HepG2 (cell line): Measurements from ENCODE around the gene PTGR3. TPM values are rescaled to one million over a fixed set of nuclear protein-coding genes. Genes with fewer than 3 reads are reported as not detected.

Source experiments
- CCAR2 ChIP-seq: fragments of 200-400 bp; formaldehyde crosslinking; optimal IDR thresholded peaks from 2 replicates; pipeline ENCODE3; 2018; ENCODE audit warnings: low read depth, mild to moderate bottlenecking, low read length, moderate library complexity
- FIP1L1 ChIP-seq: fragments of 200-400 bp; formaldehyde crosslinking; IDR thresholded peaks from 2 replicates; pipeline ENCODE4 v1.6.1; 2018; ENCODE audit warnings: low read depth, mild to moderate bottlenecking, low read length, moderate library complexity, borderline replicate concordance; ENCODE audit not compliant: insufficient read depth
- HDAC2 ChIP-seq: sonication (generic); formaldehyde crosslinking; IDR thresholded peaks from 2 replicates; pipeline ENCODE4 v1.4.0; 2020; ENCODE audit warnings: missing genetic modification reagents
- HES4 ChIP-seq: sonication (generic); formaldehyde crosslinking; IDR thresholded peaks from 2 replicates; pipeline ENCODE4 v1.9.0; 2021; ENCODE audit warnings: mild to moderate bottlenecking, missing genetic modification reagents, borderline replicate concordance
- HNRNPL ChIP-seq: fragments of 200-400 bp; formaldehyde crosslinking; IDR thresholded peaks from 2 replicates; pipeline ENCODE4 v1.6.1; 2017; ENCODE audit warnings: mild to moderate bottlenecking, low read depth, low read length
- JUND ChIP-seq: sonication (generic); formaldehyde crosslinking; IDR thresholded peaks from 2 replicates; pipeline ENCODE4 v1.8.0; 2022; ENCODE audit warnings: mild to moderate bottlenecking, missing genetic modification reagents
- KDM5A ChIP-seq: fragments of 200-600 bp; sonication (generic); IDR thresholded peaks from 2 replicates; pipeline ENCODE4 v1.7.0; 2018; ENCODE audit warnings: antibody characterized with exemption, mild to moderate bottlenecking, low read length, borderline replicate concordance
- MBNL3 ChIP-seq: fragments of 250-450 bp; sonication (Bioruptor Pico); conservative IDR thresholded peaks from 2 replicates; pipeline ENCODE4 v1.8.0; 2022; ENCODE audit warnings: mild to moderate bottlenecking, inconsistent platforms
- NPAS2 ChIP-seq: sonication (generic); formaldehyde crosslinking; IDR thresholded peaks from 2 replicates; pipeline ENCODE4 v1.8.0; 2022; ENCODE audit warnings: mild to moderate bottlenecking, missing genetic modification reagents, borderline replicate concordance
- NR2C2 ChIP-seq: sonication (generic); formaldehyde crosslinking; IDR thresholded peaks from 2 replicates; pipeline ENCODE4 v1.4.0; 2020; ENCODE audit warnings: missing genetic modification reagents, mild to moderate bottlenecking, moderate library complexity, borderline replicate concordance
- PLRG1 ChIP-seq: fragments of 450-650 bp; conservative IDR thresholded peaks from 2 replicates; pipeline ENCODE4 v1.6.1; 2016
- RBFOX2 ChIP-seq: fragments of 200-400 bp; formaldehyde crosslinking; IDR thresholded peaks from 2 replicates; pipeline ENCODE4 v1.6.1; 2017; ENCODE audit warnings: low read depth, mild to moderate bottlenecking, low read length
- RNF2 ChIP-seq: fragments of 450-650 bp; conservative IDR thresholded peaks from 2 replicates; pipeline ENCODE4 v1.6.1; 2016; ENCODE audit warnings: low read depth
- SMAD1 ChIP-seq: sonication (generic); formaldehyde crosslinking; IDR thresholded peaks from 2 replicates; pipeline ENCODE4 v1.4.0; 2020; ENCODE audit warnings: missing genetic modification reagents, low read depth, mild to moderate bottlenecking, borderline replicate concordance
- ZNF10 ChIP-seq: sonication (generic); formaldehyde crosslinking; IDR thresholded peaks from 2 replicates; pipeline ENCODE4 v1.4.0; 2020; ENCODE audit warnings: mild to moderate bottlenecking, low read depth, missing genetic modification reagents, borderline replicate concordance
- ZNF224 ChIP-seq: sonication (generic); formaldehyde crosslinking; IDR thresholded peaks from 2 replicates; pipeline ENCODE4 v1.5.0; 2020; ENCODE audit warnings: mild to moderate bottlenecking, missing genetic modification reagents
- ZNF496 ChIP-seq: sonication (generic); formaldehyde crosslinking; IDR thresholded peaks from 2 replicates; pipeline ENCODE4 v1.8.1; 2023; ENCODE audit warnings: mild to moderate bottlenecking, moderate library complexity, missing genetic modification reagents; ENCODE audit not compliant: insufficient replicate concordance
- polyA plus RNA-seq, 8 experiments: library from polyadenylated mRNA; depleted of rRNA in 3 of 8; stranded (reverse) in 7 of 8; unstranded in 1 of 8; fragments of >200 nt; fragmentation: Illumina TruSeq in 4 of 8; extraction: Trizol in 4 of 8; gene quantifications; 2 replicates each; pipeline versions ENCODE4 v1.2.1 to v1.2.3, GENCODE V29; 2011 to 2016; ENCODE audit warnings: low read depth in 4 of 8, missing spikeins in 1 of 8, mixed read lengths in 1 of 8; ENCODE audit not compliant: insufficient read depth in 1 of 8
- total RNA-seq, 5 experiments: library from RNA; depleted of rRNA; stranded (reverse); fragments of >200 nt; fragmentation: Illumina TruSeq; extraction: Trizol; gene quantifications; 2 replicates each; pipeline ENCODE4 v1.2.3, GENCODE V29; 2016; ENCODE audit warnings: low read depth in 1 of 5
- TF ChIP-seq, protein P1 (sequence below): sonication (generic); formaldehyde crosslinking; IDR thresholded peaks from 2 replicates; pipeline ENCODE4 v1.5.1; 2020; ENCODE audit warnings: mild to moderate bottlenecking, missing genetic modification reagents, borderline replicate concordance
- TF ChIP-seq, protein P2 (sequence below), 2 experiments: sonication (generic) in 1 of 2; formaldehyde crosslinking in 1 of 2; IDR thresholded peaks; 2 replicates each; pipeline versions ENCODE4 v1.4.0 to v1.6.1; 2016 to 2020; ENCODE audit warnings: borderline replicate concordance in 1 of 2, low read depth in 1 of 2, mild to moderate bottlenecking in 1 of 2, missing genetic modification reagents in 1 of 2

The PTGR3 gene
- total and polyA plus RNA-seq, 2 of the 13 experiments (the other 11 are each of a cell fraction or from before 2014, with no cell fraction given): 11.5 to 25.3 TPM

DNA sequence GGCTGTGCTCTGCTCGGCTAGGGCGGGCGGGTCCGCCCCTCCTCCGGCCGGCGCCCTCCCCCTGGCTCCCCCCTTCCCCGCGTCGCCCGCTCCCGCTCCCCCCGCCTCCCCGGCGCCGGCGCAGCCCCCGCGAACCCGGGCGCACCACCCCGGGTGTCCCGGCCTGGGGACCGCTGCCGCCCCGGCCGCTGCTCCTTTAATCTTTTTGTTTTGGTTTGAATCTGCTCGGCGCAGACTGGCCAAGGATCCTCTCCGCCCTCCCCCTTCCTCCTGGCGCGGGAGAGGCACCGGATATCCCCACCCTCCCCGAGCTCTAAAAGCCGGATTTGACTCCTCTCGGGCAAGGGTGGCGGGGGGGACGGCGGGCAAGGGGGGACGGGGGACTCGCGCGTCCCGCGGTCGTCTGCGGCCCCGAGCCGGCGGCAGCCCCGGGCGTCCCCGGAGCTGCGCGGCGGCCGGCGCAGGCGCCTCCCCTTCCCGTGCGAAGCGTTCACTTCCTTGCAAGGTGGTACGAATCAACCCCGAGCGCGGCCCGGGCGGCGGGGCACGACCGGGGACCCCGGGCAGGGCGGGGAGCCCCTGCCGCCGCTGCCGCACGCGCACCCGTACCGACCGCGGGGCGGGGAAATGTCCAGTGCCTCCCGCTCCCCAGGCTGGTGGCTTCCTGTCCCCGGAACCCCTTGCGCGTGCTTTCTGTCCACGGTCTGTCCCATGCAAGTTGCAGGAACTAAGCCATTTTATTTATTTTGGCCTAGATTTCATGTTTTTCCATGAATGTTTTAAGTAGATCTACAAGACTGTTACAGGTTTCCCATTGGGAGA lies at the start of gene PTGR3 (continued):
- TF ChIP-seq, protein P1, sequence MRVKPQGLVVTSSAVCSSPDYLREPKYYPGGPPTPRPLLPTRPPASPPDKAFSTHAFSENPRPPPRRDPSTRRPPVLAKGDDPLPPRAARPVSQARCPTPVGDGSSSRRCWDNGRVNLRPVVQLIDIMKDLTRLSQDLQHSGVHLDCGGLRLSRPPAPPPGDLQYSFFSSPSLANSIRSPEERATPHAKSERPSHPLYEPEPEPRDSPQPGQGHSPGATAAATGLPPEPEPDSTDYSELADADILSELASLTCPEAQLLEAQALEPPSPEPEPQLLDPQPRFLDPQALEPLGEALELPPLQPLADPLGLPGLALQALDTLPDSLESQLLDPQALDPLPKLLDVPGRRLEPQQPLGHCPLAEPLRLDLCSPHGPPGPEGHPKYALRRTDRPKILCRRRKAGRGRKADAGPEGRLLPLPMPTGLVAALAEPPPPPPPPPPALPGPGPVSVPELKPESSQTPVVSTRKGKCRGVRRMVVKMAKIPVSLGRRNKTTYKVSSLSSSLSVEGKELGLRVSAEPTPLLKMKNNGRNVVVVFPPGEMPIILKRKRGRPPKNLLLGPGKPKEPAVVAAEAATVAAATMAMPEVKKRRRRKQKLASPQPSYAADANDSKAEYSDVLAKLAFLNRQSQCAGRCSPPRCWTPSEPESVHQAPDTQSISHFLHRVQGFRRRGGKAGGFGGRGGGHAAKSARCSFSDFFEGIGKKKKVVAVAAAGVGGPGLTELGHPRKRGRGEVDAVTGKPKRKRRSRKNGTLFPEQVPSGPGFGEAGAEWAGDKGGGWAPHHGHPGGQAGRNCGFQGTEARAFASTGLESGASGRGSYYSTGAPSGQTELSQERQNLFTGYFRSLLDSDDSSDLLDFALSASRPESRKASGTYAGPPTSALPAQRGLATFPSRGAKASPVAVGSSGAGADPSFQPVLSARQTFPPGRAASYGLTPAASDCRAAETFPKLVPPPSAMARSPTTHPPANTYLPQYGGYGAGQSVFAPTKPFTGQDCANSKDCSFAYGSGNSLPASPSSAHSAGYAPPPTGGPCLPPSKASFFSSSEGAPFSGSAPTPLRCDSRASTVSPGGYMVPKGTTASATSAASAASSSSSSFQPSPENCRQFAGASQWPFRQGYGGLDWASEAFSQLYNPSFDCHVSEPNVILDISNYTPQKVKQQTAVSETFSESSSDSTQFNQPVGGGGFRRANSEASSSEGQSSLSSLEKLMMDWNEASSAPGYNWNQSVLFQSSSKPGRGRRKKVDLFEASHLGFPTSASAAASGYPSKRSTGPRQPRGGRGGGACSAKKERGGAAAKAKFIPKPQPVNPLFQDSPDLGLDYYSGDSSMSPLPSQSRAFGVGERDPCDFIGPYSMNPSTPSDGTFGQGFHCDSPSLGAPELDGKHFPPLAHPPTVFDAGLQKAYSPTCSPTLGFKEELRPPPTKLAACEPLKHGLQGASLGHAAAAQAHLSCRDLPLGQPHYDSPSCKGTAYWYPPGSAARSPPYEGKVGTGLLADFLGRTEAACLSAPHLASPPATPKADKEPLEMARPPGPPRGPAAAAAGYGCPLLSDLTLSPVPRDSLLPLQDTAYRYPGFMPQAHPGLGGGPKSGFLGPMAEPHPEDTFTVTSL: 0 out of 2 replicates have a peak, but pooled peaks have one; percentile 17
- no peak for TF ChIP-seq SMAD1
- TF ChIP-seq, protein P2, sequence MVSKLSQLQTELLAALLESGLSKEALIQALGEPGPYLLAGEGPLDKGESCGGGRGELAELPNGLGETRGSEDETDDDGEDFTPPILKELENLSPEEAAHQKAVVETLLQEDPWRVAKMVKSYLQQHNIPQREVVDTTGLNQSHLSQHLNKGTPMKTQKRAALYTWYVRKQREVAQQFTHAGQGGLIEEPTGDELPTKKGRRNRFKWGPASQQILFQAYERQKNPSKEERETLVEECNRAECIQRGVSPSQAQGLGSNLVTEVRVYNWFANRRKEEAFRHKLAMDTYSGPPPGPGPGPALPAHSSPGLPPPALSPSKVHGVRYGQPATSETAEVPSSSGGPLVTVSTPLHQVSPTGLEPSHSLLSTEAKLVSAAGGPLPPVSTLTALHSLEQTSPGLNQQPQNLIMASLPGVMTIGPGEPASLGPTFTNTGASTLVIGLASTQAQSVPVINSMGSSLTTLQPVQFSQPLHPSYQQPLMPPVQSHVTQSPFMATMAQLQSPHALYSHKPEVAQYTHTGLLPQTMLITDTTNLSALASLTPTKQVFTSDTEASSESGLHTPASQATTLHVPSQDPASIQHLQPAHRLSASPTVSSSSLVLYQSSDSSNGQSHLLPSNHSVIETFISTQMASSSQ (IDR thresholded peaks at IDR 0.05; ENCODE audit: low read depth): no peak
- TF ChIP-seq, protein P2 (CRISPR knock-in tag; IDR thresholded peaks at IDR 0.05; ENCODE audit: borderline replicate concordance): 0 out of 2 replicates have a peak, but pooled peaks have one; percentile 13
- TF ChIP-seq CCAR2: no peak
- TF ChIP-seq ZNF224 (CRISPR knock-in tag): no peak
- no peak for TF ChIP-seq NPAS2
- TF ChIP-seq HES4: no peak
- TF ChIP-seq RBFOX2: peak; percentile 78; the same call in 1 of the 2 replicates
- peak; percentile 39; the same call in 1 of the 2 replicates for TF ChIP-seq NR2C2 (CRISPR knock-in tag)
- no peak for TF ChIP-seq JUND (CRISPR knock-in tag)
- no peak for TF ChIP-seq PLRG1
- 0 out of 2 replicates have a peak, but pooled peaks have one; percentile 38 for TF ChIP-seq HDAC2 (CRISPR knock-in tag)
- TF ChIP-seq FIP1L1: no peak
- no peak for TF ChIP-seq KDM5A
- TF ChIP-seq ZNF10 (CRISPR knock-in tag): no peak
- TF ChIP-seq MBNL3 (CRISPR knock-in tag): no peak
- no peak for TF ChIP-seq RNF2
- TF ChIP-seq ZNF496 (CRISPR knock-in tag): no peak
- TF ChIP-seq HNRNPL: no peak
